RKO (cell line): Measurements from ENCODE around the gene VENTX.

ENCODE experiments used
- DNase-seq: peaks from one replicate; pipeline ENCODE4 v3.0.0-alpha.2; 2016; ENCODE audit warnings: low spot score

VENTX gene

DNA sequence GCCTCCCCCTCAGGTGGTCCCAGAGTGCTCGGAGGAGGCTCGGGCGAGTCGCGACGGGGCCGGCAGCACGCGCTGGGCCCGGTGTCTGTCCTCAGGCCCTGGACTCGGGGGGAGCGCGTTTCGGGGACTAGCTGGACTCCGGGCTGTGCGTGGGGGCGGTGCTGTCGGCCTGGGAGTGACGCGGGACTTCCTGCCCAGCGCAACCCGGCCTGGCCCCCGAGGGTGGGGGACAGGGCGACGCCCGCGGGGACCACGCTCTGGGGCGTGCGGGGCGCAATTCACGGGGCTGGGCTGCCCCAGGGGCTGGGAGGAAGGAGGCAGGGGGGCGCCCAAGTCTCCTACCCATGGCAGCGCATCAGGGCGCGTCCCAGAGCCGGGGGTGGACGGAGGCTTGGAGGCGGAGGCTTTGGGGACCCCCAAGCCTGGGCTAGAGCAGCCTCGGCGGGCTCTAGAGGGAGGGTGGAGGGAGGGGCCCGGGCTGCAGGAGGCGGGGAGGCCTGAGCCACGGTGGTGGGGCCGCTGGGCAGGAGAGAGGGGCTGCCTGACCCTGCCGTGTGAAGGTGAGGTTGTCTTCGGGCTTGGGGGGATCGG lies 2.3 kb upstream of the VENTX start:
- DNase-seq: no peak

GRCh38 chr10:133235932-133236331 lies 1.7 kb upstream of the VENTX start:
- no peak for DNase-seq

DNA sequence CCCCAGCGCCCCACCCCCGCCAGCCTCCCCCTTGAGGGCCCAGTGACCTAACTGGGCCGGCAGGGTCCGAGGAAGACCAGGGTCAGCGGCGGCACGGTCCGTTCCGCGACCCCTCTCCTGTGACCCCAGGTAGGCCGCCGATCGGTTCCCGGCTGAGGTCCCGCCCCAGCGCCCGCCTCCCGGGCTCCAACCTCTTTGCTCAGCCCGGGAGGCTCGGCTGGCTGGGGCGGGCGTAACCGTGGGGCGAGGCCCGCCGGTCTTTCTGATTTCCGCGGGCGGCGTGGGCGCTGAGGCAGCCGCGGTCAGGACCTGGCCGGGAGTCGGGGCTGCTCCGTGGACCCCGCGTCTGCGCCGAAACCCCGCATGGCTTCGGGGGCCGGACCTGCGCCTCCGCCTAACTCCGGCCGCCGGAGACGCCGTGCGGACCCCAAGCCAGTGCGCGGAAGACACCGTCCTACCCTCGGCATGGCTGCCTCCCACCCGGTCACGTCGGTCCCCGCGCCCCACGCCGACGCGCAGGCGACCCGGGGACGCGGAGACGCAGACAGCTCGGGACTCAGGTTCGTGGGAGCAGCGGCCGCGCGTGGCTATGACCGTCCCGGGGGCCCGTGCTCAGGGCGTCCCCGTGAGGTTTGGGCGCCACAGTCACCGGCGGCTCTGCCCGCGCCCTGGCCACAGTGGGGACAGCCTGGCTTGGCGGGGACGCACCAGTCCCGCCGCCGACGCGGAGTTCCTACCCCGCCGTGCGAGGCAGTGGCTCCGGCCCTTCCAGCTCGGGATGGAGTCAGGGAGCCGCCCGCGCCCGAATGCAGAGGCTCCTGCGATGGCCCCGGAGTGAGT lies 1.0 kb upstream of the VENTX start:
- no peak for DNase-seq

- no peak for DNase-seq
These were observed 441 bp upstream of the VENTX start for GRCh38 chr10:133237241-133237587.

GRCh38 chr10:133238466-133238804 lies 780 bp downstream of the VENTX start:
- DNase-seq: no peak

DNA sequence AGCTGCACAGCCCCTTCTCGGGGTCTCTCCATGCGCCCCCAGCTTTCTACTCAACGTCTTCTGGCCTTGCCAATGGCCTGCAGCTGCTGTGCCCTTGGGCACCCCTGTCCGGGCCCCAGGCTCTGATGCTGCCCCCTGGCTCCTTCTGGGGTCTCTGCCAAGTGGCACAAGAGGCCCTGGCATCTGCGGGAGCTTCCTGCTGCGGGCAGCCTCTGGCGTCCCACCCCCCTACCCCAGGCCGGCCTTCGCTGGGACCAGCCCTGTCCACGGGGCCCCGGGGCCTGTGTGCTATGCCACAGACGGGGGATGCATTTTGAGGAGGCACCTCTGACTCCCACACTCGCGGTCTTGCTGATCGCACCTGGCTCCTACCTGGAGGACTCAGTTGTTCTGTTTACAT lies 2.3 kb downstream of the VENTX start:
- DNase-seq: no peak

GRCh38 chr10:133241501-133242205 lies 4.0 kb downstream of the VENTX start:
- DNase-seq: no peak

DNA sequence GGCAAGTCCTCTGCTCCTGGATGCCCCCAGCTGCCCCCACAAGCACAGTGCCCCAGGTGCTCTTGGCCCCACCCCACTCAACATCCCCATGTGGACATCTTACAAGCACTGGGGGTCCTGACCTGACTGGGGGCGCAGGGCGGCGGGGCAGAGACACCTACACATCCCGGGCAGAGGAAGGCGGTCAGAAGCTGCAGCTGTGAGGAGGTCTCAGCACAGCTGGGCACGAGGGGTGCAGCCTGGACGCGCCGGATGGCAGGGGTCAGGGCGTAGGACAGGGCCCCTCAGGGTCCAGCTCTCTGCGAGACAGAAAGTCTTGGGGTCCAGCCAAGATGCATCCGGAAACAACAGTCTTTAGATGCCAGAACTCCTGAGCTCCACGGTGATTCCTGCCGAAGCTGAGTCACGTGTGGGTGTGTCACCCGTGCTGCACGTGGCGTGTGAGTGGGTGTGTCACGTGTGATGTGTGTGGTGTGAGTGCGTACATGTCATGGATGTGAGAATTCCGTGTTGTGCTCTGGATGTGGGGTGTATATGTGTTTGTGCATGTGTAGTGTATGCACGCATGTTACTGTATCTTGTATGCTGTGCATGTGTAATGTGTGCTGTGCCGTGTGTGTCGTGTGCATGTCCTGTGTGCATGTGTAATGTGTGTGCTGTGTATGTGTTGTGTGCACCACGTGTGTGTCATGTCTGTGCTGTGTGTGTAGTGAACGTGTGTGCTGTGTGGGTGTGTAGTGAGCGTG lies 5.1 kb downstream of the VENTX start:
- peak; percentile 46 for DNase-seq

GRCh38 chr10:133243593-133243992 lies 5.9 kb downstream of the VENTX start:
- no peak for DNase-seq

- DNase-seq: no peak
These were observed 8.0 kb downstream of the VENTX start for GRCh38 chr10:133245439-133246235.

DNA sequence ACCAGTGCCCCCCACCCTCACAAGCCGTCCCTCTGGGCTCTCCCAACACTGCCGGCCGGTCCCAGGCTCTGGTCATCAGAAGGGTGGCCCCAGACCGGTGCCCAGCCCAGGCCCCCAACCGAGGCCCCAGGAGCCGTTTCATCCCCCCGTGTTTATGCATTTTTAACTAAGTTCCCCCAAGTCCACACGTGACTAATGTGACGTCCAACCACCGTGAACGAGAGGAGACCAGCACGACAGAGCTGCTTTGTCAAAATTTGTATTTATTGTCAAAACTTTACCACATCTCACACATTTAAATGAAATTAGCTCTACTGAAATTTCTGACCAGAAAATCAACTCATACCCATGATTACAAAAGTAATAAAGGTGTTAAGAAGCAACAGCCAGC lies 8.6 kb downstream of the VENTX start:
- DNase-seq: no peak

- no peak for DNase-seq
These were observed 10.2 kb downstream of the VENTX start for GRCh38 chr10:133247681-133248333.

GRCh38 chr10:133248334-133248715 lies 10.7 kb downstream of the VENTX start:
- DNase-seq: no peak

DNA sequence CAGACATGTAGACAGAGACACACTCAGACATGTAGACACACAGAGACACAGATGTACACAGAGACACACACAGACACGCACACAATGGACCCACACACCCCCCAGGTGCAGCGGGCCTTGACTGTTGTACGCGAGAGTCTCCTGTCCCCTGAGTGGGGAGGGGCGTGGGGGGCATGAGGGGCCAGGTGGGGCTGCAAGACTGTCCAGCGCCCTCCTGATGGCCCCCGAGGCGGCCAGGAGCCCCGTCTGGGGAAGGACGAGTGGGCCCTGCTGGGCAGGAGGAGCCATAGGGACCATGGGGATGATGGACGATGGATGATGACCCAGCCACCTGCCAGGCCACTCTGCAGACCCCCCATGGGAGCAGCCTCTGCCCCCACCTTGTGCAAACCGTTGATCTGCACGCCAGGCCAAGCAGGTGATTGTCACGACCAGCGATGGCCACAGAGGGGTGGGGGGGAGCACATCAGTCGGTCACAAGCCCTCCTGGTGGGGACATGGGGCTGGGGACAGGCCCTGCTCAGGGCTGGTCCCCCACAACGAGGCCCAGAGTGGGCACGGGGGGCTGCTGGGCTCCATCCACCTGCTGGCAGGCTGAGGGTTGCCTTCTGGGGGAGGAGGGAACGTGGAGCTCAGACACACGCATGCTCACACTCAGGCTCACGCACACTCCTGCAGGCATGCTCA lies 11.6 kb downstream of the VENTX start:
- no peak for DNase-seq

DNA sequence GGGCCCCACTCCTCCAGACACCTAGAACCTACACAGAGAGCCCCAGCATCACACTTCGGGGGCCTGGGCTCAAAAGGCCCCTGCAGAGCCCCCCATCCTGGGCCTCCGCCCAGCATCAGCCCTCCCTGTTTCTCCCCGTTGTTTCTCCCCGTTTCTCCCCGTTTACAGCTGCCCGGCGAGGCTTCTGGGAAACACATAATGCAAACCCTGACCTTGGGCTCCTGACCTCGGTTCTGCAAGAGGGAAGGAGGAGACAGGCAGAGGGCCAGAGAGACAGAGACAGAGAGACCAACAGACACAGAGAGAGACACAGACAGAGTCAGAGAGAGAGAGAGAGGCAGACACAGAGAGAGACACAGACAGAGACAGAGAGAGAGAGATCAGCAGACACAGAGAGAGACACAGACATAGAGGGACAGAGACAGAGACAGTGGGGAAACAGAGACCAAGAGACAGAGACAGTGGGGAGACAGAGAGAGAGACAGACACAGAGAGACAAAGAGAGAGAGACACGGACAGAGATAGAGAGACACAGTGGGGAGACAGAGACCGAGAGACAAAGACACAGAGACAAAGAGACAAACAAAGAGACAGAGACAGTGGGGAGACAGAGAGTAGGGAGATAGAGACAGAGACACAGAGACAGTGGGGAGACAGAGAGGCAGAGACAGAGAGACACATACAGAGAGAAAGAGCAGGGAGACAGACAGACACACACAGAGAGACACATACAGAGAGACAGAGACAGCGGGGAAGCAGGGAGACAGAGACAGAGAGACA lies 12.5 kb downstream of the VENTX start:
- DNase-seq: no peak

- DNase-seq: no peak
These were observed 13.9 kb downstream of the VENTX start for GRCh38 chr10:133251388-133252222.

GRCh38 chr10:133252223-133252552 lies 14.5 kb downstream of the VENTX start:
- no peak for DNase-seq

DNA sequence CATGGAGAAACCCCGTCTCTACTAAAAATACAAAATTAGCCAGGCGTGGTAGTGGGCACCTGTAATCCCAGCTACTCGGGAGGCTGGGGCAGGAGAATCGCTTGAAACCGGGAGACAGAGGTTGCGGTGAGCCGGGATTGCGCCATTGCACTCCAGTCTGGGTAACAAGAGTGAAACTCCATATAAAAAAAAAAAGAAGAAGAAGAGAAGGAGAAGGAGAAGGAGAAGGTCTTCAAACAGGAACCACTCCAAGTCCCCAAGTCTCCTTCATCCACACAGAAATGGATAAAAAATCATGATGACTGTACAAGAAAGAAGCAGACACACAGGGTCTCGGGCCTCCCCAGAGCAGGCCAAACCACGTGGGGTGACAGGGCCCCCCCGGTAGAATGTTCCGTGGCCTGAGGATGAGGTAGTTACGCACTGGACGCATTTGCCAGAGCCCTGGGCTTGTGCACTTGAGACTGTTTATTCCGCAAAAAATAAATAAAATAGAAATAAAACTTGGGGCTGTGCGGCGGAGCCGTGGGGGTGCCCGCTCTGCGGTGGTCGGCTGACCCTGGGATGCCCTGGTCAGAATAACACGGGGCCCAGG lies 15.8 kb downstream of the VENTX start:
- no peak for DNase-seq
